ENCODE data around the gene ASCC1. TPM values are rescaled to one million over a fixed set of nuclear protein-coding genes. Genes with fewer than 3 reads are reported as not detected.

The ASCC1 gene
- total RNA-seq, 1 experiment from 2014 or later = 51.3 TPM

DNA sequence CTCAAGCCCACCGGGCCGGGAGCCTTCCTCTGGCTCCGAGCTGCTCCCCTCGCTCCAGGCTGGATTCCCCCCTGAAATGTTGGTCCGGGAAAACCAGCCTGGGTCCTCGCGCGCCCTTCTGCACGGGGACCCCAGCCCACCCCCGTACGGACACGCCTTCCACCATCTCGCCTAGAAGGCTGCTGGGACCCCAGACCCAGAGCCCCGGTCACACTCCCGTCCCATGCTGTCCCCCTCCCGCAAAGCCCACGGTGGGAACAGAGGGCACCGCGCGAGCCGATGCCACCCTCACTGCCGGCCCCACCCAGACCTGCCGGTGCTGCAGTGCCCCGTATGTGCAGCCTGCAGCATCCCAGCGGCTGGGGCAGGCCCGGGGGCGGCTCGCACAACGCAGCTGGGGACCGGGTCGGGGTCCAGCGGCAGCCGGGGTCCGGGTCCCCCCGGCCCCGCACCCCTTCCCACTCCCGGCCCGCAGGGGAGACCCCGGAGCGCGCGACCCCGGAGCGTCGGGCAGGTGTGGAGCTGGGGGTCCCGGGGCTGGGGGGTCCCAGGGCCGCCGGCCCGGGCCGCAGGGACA lies 128.6 kb downstream of the ASCC1 start:
- intact Hi-C loops (cut with micrococcal nuclease; ENCODE audit: unreplicated experiment) = no loop called here
- Mint-ChIP-seq H3K4me1 (ENCODE audit: low read depth, unreplicated experiment) (peaks cover 60% of the 10 kb centered on the region), H3K9me3 (ENCODE audit: low read depth, unreplicated experiment) (no peaks in the 10 kb centered on the region), H3K27ac (ENCODE audit: unreplicated experiment) (peak overlapping the region; percentile 87), H3K36me3 (ENCODE audit: insufficient read depth, unreplicated experiment) (peaks cover 47% of the 10 kb centered on the region), H3K4me3 (ENCODE audit: low read depth, unreplicated experiment) (peak overlapping the region; percentile 79), H3K27me3 (ENCODE audit: unreplicated experiment) (no peaks in the 10 kb centered on the region)
- CTCF ChIA-PET = interaction anchor here (0.6 to 1.5 kb wide), 4 partner anchors 31 to 246 kb away, joined by 3 to 4 read pairs (median 4); no protein-coding TSS in a partner anchor
- DNase-seq = peak; percentile 52
- no TSS peak for BruUV-seq (replicated peaks)
- TF ChIP-seq CTCF (IDR thresholded peaks at IDR 0.05; ENCODE audit: unreplicated experiment) = no peak

DNA sequence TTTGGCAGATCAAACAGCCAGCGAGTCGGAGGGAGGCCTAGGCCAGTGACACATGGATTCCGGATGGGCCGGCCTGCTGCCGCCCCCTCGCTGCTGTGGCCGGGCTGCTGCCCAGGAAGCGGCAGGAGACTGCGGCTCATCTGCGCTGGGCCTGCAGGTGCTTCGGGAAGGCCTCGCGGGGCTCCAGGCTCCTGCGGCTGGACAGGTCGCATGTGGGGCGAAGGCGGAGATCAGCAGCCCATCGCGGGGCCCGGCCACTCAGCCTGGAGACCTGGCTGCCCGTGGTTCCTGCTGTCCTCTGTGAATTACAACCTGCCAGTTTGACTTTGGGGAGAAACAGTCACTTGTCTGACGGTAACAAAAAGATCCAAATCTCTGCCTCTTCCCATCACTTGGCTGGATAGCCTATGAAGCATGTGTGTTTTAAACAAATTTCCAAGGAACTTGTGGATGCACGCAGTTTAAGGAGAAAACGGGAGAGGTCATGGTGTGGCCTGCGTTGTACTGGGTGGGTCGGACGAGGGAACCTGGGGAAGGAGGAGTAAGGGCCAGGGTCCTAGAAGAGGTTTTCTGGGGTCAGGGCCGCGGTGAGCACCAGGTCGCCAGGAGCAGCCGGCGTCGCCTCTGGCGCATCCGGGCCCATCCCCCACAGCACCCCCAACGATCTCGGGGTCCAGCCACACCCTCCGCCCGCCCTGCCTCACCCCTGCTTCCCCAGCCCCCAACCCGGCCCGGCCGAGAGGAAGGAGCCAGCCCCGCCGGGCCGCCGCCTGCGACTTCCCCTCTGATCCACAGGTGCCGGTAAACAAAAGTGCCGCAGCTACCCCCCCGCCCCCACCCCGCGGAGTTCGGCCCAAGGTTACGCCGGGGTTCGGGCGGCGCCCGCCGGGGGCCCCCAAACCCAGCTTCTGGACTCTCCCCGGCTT lies 129.3 kb downstream of the ASCC1 start:
- H3K4me1 Mint-ChIP-seq (ENCODE audit: low read depth, unreplicated experiment) = peaks cover 67% of the 10 kb centered on the region
- peak overlapping the region; percentile 79 for H3K4me3 Mint-ChIP-seq (ENCODE audit: low read depth, unreplicated experiment)
- BruUV-seq (replicated peaks) = no TSS peak
- peak overlapping the region; percentile 30 for H3K27ac Mint-ChIP-seq (ENCODE audit: unreplicated experiment)
- no peaks in the 10 kb centered on the region for H3K27me3 Mint-ChIP-seq (ENCODE audit: unreplicated experiment)
- CTCF ChIA-PET = interaction anchor here (0.6 to 2.0 kb wide), 5 partner anchors 11 to 247 kb away, joined by 3 to 4 read pairs (median 4); no protein-coding TSS in a partner anchor
- no peak for TF ChIP-seq CTCF (IDR thresholded peaks at IDR 0.05; ENCODE audit: unreplicated experiment)
- H3K9me3 Mint-ChIP-seq (ENCODE audit: low read depth, unreplicated experiment) = no peaks in the 10 kb centered on the region
- H3K36me3 Mint-ChIP-seq (ENCODE audit: insufficient read depth, unreplicated experiment) = peaks cover 53% of the 10 kb centered on the region
- intact Hi-C loops (cut with micrococcal nuclease; ENCODE audit: unreplicated experiment) = no loop called here
- DNase-seq = peak; percentile 50

- no peak for DNase-seq
- CTCF ChIA-PET = interaction anchor here (1.2 to 2.0 kb wide), 2 partner anchors 12 to 37 kb away, joined by 3 to 4 read pairs; no protein-coding TSS in a partner anchor
- H3K4me1 Mint-ChIP-seq (ENCODE audit: low read depth, unreplicated experiment) = peaks cover 75% of the 10 kb centered on the region
- intact Hi-C loops (cut with micrococcal nuclease; ENCODE audit: unreplicated experiment) = no loop called here
- peak overlapping the region; percentile 30 for H3K27ac Mint-ChIP-seq (ENCODE audit: unreplicated experiment)
- no peak for TF ChIP-seq CTCF (IDR thresholded peaks at IDR 0.05; ENCODE audit: unreplicated experiment)
- no TSS peak for BruUV-seq (replicated peaks)
- H3K9me3 Mint-ChIP-seq (ENCODE audit: low read depth, unreplicated experiment) = no peaks in the 10 kb centered on the region
- H3K36me3 Mint-ChIP-seq (ENCODE audit: insufficient read depth, unreplicated experiment) = peaks cover 59% of the 10 kb centered on the region
- H3K27me3 Mint-ChIP-seq (ENCODE audit: unreplicated experiment) = no peaks in the 10 kb centered on the region
- H3K4me3 Mint-ChIP-seq (ENCODE audit: low read depth, unreplicated experiment) = peak overlapping the region; percentile 79
These were observed 130.1 kb downstream of the ASCC1 start for GRCh38 chr10:72085864-72086465.

DNA sequence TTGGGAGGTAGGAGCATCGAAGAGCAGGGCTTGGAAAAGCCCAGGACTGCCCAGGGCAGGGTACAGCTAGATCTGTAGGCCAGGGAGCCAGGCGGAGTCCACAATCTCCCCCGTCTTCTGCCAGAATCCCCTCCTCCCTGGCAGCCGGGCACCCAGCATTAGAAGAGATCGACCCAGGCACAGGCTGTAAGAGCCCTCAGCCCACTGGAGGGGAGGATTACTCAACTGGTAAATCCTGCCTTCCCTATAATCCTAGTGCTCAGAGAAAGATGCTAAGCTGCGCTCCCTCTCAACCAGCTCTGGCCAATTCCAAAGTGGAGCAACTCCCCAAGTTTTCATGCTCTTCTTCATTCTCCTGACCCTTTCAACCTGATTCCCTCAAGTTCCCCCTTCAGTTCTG lies 130.9 kb downstream of the ASCC1 start:
- TSS peak; percentile 14 for BruUV-seq (replicated peaks)
- Mint-ChIP-seq H3K27me3 (ENCODE audit: unreplicated experiment) (no peaks in the 10 kb centered on the region), H3K4me3 (ENCODE audit: low read depth, unreplicated experiment) (no peak overlapping the region), H3K4me1 (ENCODE audit: low read depth, unreplicated experiment) (peaks cover 78% of the 10 kb centered on the region), H3K9me3 (ENCODE audit: low read depth, unreplicated experiment) (no peaks in the 10 kb centered on the region), H3K36me3 (ENCODE audit: insufficient read depth, unreplicated experiment) (peaks cover 62% of the 10 kb centered on the region), H3K27ac (ENCODE audit: unreplicated experiment) (peak overlapping the region; percentile 2)
- CTCF ChIA-PET = interaction anchor here (2.0 kb wide), 1 partner anchor 13 kb away, joined by 4 read pairs; no protein-coding TSS in a partner anchor
- DNase-seq = no peak
- intact Hi-C loops (cut with micrococcal nuclease; ENCODE audit: unreplicated experiment) = no loop called here
- TF ChIP-seq CTCF (IDR thresholded peaks at IDR 0.05; ENCODE audit: unreplicated experiment) = no peak
